SK-N-SH (cell line): ENCODE data around the gene MRRF.

ENCODE experiments used
- CHD2 ChIP-seq: fragments of 150-350 bp; IDR thresholded peaks from 2 replicates; pipeline ENCODE4 v1.6.1; 2018; ENCODE audit warnings: low read length; ENCODE audit not compliant: partially characterized antibody
- EP300 ChIP-seq, 2 experiments: IDR thresholded peaks; 2 replicates each; pipeline versions ENCODE4 v1.4.0 to v1.6.1; 2012; ENCODE audit warnings: borderline replicate concordance in 1 of 2, low read depth in 1 of 2, low read length in 1 of 2
- FOXJ3 ChIP-seq: sonication (generic); formaldehyde crosslinking; IDR thresholded peaks from 2 replicates; pipeline ENCODE4 v1.5.1; 2020; ENCODE audit warnings: mild to moderate bottlenecking, missing genetic modification reagents
- POLR2AphosphoS5 ChIP-seq: IDR thresholded peaks from 2 replicates; pipeline ENCODE4 v1.6.1; 2012; ENCODE audit warnings: low read depth, low read length
- RFX5 ChIP-seq: IDR thresholded peaks from 2 replicates; pipeline ENCODE4 v1.6.1; 2012; ENCODE audit warnings: mild to moderate bottlenecking, improper control_type of control experiment, low read length
- RXRA ChIP-seq: IDR thresholded peaks from 2 replicates; pipeline ENCODE4 v1.4.0; 2012; ENCODE audit warnings: low read depth, mild to moderate bottlenecking, borderline replicate concordance
- TAF1 ChIP-seq: IDR thresholded peaks from 2 replicates; pipeline ENCODE4 v1.6.1; 2012; ENCODE audit warnings: low read depth, mild to moderate bottlenecking, low read length, moderate library complexity, borderline replicate concordance
- TF ChIP-seq, protein P1 (sequence below): fragments of 200-600 bp; sonication (generic); IDR thresholded peaks from 2 replicates; pipeline ENCODE4 v1.6.1; 2017; ENCODE audit warnings: antibody characterized with exemption, mild to moderate bottlenecking, moderate library complexity
- TF ChIP-seq, protein P2 (sequence below): IDR thresholded peaks from 2 replicates; pipeline ENCODE4 v1.4.0; 2012; ENCODE audit warnings: low read depth
- TF ChIP-seq, protein P3 (sequence below): fragments of 150-350 bp; IDR thresholded peaks from 2 replicates; pipeline ENCODE4 v1.6.1; 2017; ENCODE audit warnings: antibody characterized with exemption, low read length, low read depth, borderline replicate concordance
- TF ChIP-seq, protein P4 (sequence below): fragments of 150-350 bp; IDR thresholded peaks from 2 replicates; pipeline ENCODE4 v1.6.1; 2016; ENCODE audit warnings: mild to moderate bottlenecking, low read depth, low read length

DNA sequence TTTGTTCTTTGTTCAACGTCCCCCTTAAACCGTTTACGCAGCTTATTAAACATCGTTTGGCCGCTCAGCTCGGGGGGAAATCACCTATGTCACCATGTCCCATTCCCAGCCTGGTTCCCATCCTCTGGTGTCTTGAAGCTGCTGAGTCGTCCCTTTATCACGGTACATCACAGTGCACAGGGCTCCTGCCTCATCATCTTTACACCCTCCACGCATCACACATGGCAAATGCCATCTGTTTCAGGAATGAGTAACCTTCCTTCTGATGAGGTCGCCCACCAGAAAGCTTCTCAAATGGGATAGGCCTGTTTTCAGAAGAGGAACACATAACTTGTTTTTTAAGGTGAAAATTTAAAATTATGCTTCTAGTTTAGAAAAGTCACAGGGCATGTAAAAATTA lies 28.0 kb upstream of the MRRF start:
- TF ChIP-seq POLR2AphosphoS5, result no peak
- TF ChIP-seq, protein P1, sequence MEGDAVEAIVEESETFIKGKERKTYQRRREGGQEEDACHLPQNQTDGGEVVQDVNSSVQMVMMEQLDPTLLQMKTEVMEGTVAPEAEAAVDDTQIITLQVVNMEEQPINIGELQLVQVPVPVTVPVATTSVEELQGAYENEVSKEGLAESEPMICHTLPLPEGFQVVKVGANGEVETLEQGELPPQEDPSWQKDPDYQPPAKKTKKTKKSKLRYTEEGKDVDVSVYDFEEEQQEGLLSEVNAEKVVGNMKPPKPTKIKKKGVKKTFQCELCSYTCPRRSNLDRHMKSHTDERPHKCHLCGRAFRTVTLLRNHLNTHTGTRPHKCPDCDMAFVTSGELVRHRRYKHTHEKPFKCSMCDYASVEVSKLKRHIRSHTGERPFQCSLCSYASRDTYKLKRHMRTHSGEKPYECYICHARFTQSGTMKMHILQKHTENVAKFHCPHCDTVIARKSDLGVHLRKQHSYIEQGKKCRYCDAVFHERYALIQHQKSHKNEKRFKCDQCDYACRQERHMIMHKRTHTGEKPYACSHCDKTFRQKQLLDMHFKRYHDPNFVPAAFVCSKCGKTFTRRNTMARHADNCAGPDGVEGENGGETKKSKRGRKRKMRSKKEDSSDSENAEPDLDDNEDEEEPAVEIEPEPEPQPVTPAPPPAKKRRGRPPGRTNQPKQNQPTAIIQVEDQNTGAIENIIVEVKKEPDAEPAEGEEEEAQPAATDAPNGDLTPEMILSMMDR, result no peak
- no peak for TF ChIP-seq CHD2
- no peak for TF ChIP-seq TAF1
- TF ChIP-seq, protein P2, sequence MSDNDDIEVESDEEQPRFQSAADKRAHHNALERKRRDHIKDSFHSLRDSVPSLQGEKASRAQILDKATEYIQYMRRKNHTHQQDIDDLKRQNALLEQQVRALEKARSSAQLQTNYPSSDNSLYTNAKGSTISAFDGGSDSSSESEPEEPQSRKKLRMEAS, result no peak
- TF ChIP-seq FOXJ3 (CRISPR knock-in tag), result no peak
- no peak for TF ChIP-seq EP300 (IDR thresholded peaks at IDR 0.05; ENCODE audit: borderline replicate concordance in 1 of 2, low read depth in 1 of 2, low read length in 1 of 2)
- no peak for TF ChIP-seq RFX5
- TF ChIP-seq, protein P3, sequence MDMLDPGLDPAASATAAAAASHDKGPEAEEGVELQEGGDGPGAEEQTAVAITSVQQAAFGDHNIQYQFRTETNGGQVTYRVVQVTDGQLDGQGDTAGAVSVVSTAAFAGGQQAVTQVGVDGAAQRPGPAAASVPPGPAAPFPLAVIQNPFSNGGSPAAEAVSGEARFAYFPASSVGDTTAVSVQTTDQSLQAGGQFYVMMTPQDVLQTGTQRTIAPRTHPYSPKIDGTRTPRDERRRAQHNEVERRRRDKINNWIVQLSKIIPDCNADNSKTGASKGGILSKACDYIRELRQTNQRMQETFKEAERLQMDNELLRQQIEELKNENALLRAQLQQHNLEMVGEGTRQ, result no peak
- no peak for TF ChIP-seq RXRA
- TF ChIP-seq, protein P4, sequence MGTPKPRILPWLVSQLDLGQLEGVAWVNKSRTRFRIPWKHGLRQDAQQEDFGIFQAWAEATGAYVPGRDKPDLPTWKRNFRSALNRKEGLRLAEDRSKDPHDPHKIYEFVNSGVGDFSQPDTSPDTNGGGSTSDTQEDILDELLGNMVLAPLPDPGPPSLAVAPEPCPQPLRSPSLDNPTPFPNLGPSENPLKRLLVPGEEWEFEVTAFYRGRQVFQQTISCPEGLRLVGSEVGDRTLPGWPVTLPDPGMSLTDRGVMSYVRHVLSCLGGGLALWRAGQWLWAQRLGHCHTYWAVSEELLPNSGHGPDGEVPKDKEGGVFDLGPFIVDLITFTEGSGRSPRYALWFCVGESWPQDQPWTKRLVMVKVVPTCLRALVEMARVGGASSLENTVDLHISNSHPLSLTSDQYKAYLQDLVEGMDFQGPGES, result no peak
